VCaP (cell line): Measurements from ENCODE around the gene ZBTB4.
"Not testable (repeated sequence)": the region's sequence is repeated elsewhere in the genome, so short reads cannot be mapped to it uniquely, and the experiment has no call there.

ENCODE experiments used
- H3K27ac ChIP-seq: fragments of 450-650 bp; 2 replicates; pipeline ENCODE4 v1.5.1; 2017
- TF ChIP-seq, protein P1 (sequence below): fragments of 450-650 bp; conservative IDR thresholded peaks from 2 replicates; pipeline ENCODE4 v1.5.1; 2017; ENCODE audit warnings: mild to moderate bottlenecking, moderate library complexity

ZBTB4 gene

DNA sequence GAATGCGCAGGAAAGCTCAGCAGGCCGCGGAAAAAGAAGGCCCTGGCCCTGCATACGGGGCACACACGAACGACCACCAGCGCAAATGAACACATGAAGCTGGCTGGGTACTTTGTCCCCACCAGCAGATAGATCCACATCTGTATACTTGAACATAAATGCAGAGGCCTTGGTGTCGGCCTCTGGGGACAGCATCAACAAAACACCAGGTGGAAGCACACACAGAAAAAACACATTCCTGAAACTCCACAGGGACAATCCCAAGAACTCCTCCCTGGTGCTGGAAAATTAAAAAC is 606 bp upstream of the ZBTB4 start:
- TF ChIP-seq, protein P1, sequence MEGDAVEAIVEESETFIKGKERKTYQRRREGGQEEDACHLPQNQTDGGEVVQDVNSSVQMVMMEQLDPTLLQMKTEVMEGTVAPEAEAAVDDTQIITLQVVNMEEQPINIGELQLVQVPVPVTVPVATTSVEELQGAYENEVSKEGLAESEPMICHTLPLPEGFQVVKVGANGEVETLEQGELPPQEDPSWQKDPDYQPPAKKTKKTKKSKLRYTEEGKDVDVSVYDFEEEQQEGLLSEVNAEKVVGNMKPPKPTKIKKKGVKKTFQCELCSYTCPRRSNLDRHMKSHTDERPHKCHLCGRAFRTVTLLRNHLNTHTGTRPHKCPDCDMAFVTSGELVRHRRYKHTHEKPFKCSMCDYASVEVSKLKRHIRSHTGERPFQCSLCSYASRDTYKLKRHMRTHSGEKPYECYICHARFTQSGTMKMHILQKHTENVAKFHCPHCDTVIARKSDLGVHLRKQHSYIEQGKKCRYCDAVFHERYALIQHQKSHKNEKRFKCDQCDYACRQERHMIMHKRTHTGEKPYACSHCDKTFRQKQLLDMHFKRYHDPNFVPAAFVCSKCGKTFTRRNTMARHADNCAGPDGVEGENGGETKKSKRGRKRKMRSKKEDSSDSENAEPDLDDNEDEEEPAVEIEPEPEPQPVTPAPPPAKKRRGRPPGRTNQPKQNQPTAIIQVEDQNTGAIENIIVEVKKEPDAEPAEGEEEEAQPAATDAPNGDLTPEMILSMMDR = no peak
- H3K27ac ChIP-seq = peak overlapping the region; percentile 87

DNA sequence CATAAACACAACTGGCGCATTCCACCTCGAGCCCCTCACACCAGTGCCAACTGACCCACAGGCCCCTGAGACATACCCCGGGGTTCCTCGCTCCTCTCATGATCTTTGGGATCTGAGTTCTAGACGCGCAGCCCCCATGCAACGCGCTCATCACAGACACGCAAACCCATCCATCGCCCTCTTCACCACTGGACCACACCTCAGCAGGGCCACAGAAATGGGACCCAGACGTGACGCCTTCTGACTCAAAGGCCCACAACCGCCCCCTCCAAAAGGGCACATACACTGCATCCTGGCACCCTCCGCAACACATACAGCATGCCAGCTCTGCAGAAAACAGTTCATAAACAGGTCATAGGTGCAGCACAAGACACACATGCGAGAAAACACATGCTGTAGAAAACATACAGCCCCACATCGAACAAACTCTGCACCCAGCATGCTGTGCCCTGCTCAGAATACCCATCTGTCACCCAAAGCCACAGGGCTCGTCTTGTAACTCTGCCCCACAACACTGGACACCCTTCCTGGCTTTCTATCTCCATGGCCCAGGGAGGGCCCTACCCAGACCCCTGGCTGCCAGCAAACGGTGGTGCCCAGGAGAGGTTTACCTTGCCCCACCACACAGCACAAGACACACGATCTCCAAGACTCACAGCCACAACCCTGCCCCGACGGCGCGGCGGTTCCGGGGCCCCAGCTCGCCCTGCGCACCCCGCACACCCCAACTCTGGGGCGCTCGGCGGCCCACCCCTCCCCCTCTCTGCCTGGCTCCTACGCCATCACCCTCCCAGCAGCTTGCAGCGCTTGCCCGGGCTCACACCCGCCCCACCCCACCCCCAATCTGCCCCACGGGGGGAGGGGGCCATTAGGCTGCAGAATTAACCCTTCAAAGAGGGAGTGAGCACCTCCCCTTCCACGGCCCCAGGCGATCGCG is 887 bp downstream of the ZBTB4 start:
- TF ChIP-seq, protein P1 = no peak

DNA sequence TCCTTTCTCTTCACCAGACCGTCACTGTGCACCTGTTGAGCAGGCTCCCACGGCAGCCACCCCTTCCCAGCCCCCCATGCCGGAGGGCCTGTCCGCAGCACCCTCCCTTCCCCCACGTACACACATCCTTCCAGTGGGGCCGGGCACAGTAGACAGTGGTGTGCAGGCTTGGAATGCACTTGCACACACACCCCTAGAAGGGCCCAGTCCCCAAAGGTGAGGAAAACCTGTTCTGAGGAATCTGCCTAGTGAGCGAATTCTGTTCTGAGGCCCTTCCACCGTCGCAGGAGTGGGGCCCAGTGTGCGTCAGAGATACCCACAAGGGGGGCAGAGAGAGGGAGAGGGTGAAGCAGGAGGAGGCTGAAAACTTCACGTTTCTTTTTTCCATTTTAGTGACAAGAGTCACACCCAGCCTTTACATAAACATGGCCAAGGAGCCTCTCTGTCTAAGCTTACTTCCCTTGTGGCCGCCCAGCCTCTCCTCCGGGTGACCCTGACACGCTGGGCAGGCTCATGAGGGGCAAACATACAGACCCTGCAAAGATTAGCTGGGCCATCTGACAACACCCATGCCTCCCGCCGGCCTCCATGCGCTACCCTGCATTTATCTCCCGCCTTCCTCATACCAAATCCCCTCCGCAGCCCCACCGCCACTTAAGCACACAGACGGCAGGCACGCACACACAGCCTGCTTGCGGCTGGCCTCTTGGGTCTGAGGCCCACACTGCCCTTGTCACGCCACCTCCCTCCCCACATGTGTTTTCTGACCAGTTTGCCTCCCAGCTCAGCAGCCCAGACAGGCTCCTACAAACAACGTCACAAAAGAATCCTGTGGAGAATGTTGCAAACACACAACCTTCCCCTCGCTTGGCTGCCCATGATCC is 1.8 kb downstream of the ZBTB4 start:
- TF ChIP-seq, protein P1 = no peak
- H3K27ac ChIP-seq = no peak overlapping the region

More for the DNA sequence above, 887 bp downstream of the ZBTB4 start:
- peak overlapping the region; percentile 87 for H3K27ac ChIP-seq

DNA sequence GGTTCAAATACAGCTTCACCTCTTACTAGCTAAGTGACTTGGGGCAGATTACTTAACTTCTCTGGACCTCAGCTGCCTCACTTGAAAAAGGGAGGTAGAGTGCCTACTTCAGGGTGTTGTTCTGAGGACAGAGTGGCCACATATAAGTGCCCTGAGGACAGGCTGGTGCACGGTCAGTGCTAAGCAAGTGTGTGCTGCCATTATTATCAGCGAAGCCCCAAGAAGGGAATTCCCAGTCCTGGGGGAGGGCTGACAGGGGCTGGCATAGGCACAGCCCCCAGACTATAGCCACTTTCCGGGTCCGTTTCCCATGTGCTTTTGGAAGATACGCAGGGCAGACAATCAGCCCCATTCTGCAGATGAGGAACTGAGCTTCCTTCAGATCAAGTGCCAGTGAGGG is 2.5 kb downstream of the ZBTB4 start:
- TF ChIP-seq, protein P1 = no peak
- no peak overlapping the region for H3K27ac ChIP-seq

DNA sequence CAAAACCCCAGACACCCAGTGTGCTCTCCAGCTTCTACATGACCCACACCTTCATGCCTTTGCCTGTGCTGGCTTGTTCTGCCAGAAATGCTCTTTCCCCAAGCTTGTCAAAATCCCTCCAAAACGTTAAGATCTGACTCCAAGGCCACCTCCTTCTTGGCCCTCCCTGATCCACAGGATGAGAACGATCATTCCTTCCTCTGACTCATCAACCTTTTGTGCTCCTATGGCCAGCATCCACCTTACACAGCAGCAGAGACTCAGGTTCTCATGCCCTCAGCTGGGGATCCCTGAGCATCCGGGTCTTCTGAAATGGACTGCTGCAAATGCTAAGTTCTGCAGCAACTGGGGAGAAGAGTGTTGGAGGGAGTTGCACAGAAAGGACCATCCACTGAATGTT is 2.9 kb downstream of the ZBTB4 start:
- TF ChIP-seq, protein P1 = no peak
- H3K27ac ChIP-seq = no peak overlapping the region

DNA sequence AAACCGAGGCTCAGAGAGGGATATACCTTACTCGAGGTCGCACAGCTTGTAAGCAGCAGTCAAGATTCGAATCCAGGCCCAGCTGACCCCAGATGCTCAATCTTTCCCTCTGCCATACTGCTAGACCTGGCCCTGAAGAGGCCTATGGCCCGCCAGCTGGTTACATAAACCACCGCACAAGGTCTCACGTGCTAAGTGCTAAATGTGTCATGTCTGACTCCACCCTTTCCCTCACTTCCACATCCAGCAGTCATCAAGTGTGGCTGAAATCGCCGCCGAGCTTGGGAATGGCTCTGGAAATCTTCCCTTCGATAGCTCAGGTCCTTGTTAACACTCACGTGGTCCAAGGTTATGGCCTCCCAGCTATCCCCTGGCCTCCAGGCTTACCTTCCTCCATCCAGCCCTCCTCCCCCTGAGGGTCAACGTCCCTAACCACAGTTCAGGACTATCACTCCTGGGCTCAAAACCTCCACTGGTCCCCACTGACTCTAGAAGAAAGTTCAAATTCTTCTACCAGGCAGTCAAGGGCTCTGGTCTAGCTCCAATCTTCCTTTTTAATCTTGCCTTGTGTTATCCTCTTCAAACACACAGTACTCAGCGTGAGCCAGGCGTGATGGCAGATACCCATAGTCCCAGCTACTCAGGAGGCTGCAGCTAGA is 3.5 kb downstream of the ZBTB4 start:
- no peak overlapping the region for H3K27ac ChIP-seq
- TF ChIP-seq, protein P1 = no peak

DNA sequence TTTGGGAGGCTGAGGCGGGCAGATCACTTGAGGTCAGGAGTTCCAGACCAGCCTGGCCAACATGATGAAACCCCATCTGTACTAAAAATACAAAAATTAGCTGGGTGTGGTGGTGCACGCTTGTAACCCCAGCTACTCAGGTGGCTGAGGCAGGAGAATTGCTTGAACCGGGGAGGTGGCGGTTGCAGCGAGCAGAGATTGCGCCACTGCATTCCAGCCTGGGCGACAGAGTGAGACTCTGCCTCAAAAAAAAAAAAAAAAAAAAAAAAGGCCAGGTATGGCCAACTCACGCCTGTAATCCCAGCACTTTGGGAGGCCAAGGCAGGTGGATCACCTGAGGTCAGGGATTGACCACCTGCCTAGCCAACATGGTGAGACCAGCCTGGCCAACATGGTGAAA is 4.7 kb downstream of the ZBTB4 start:
- not testable (repeated sequence) for H3K27ac ChIP-seq
